Activated naive CD4-positive, alpha-beta T cell treated with anti-CD3 and anti-CD28 coated beads for 36 hours (primary cell): Measurements from ENCODE around the gene ADARB1. TPM values are rescaled to one million over a fixed set of nuclear protein-coding genes. Genes with fewer than 3 reads are reported as not detected.

Source experiments
- CTCF ChIA-PET: fragments of 350-600 bp; sonication (Branson Sonifier 250); formaldehyde crosslinking; loops from one replicate; lab custom pipeline; 2021; ENCODE audit warnings: antibody characterized with exemption; lab: Charles Lee
- DNase-seq: peaks from one replicate; pipeline ENCODE4 v3.0.0-alpha.2; 2020
- H3K27ac Mint-ChIP-seq: one replicate; pipeline ENCODE4 v1.8.0; 2021; ENCODE audit warnings: mild to moderate bottlenecking, mixed read lengths
- H3K27me3 Mint-ChIP-seq: one replicate; pipeline ENCODE4 v1.8.0; 2021; ENCODE audit warnings: low read depth, mixed read lengths
- H3K36me3 Mint-ChIP-seq: one replicate; pipeline ENCODE4 v1.8.0; 2021; ENCODE audit warnings: low read depth, mixed read lengths
- H3K4me1 Mint-ChIP-seq: one replicate; pipeline ENCODE4 v1.8.0; 2021; ENCODE audit warnings: low read depth, mixed read lengths
- H3K4me3 Mint-ChIP-seq: one replicate; pipeline ENCODE4 v1.8.0; 2021; ENCODE audit warnings: mild to moderate bottlenecking, moderate library complexity, mixed read lengths
- H3K9me3 Mint-ChIP-seq: one replicate; pipeline ENCODE4 v1.8.0; 2021; ENCODE audit warnings: mixed read lengths
- intact Hi-C: fragments of 100-400 bp; cut with micrococcal nuclease; formaldehyde crosslinking; loops from one replicate; pipeline ENCODE4 v1.15.1; 2023
- total RNA-seq, 2 experiments: library from RNA; stranded (reverse); gene quantifications; one replicate each; pipeline ENCODE4 v1.2.3, GENCODE V29; 2021

The ADARB1 gene
- total RNA-seq, 2 experiments from 2014 or later: 30.1 to 33.3 TPM

DNA sequence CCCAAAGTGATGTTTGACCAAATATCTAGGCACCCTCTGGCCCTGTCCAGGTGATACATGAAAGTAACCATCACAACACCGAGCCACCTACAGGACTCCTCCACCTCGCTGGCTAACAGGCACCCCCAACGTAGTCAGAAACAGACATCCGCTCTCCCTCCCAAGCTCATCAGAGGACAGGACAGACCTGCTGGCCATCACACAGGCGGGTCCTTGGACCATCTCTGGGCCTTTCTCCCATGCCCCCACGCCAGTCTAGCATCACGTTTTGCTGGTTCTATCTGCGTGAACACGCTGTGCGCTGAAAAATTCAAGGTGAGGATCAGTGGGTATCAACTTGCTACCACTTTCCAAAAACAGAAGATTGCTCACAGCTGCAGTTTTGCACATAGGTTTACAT lies 21.4 kb upstream of the ADARB1 start:
- Mint-ChIP-seq H3K9me3 (peaks cover 2% of the 10 kb centered on the region), H3K4me1 (no peaks in the 10 kb centered on the region), H3K27ac (no peak overlapping the region), H3K4me3 (no peak overlapping the region), H3K27me3 (peaks cover 9% of the 10 kb centered on the region), H3K36me3 (no peaks in the 10 kb centered on the region)
- intact Hi-C loops: no loop called here
- CTCF ChIA-PET: interaction anchor here (1.1 kb wide), 1 partner anchor 75 kb away, joined by 3 read pairs; no protein-coding TSS in a partner anchor
- DNase-seq: no peak

DNA sequence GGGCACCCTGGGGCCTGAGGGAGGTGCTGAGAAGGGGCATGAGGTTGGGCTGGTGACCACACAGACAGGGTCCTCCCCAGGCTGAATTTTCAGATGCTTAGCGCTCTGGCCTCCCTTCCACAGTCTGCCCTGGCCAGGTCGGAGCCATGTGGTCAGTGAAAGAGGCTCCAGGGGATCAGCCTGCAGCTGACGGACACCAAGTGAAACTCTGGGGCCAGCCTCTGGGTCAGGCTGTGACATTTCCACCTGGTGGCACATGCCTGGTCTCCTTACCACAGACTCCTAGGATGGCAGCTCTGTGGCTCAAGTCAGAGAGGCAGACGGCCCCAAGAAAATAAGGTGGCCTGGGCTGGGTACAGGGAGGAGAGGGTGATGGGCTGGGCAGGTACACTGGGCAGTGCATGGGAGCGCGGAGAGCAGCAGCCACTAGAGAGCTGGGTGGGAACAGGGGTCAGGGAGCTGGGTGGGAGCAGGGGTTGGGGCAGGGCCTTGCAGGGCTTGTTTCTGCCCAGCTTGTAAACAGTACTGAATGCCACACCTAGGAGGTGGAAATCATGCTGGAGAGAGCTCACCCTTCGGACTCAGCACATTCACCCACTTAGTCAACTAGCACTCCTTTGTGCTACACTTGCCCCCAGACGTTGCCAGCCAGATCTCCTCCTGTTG lies 20.7 kb upstream of the ADARB1 start:
- Mint-ChIP-seq H3K9me3 (no peaks in the 10 kb centered on the region), H3K36me3 (no peaks in the 10 kb centered on the region), H3K27me3 (peaks cover 9% of the 10 kb centered on the region), H3K27ac (no peak overlapping the region), H3K4me3 (no peak overlapping the region), H3K4me1 (no peaks in the 10 kb centered on the region)
- no peak for DNase-seq
- CTCF ChIA-PET: interaction anchor here (1.1 kb wide), 1 partner anchor 75 kb away, joined by 3 read pairs; no protein-coding TSS in a partner anchor
- intact Hi-C loops: no loop called here

DNA sequence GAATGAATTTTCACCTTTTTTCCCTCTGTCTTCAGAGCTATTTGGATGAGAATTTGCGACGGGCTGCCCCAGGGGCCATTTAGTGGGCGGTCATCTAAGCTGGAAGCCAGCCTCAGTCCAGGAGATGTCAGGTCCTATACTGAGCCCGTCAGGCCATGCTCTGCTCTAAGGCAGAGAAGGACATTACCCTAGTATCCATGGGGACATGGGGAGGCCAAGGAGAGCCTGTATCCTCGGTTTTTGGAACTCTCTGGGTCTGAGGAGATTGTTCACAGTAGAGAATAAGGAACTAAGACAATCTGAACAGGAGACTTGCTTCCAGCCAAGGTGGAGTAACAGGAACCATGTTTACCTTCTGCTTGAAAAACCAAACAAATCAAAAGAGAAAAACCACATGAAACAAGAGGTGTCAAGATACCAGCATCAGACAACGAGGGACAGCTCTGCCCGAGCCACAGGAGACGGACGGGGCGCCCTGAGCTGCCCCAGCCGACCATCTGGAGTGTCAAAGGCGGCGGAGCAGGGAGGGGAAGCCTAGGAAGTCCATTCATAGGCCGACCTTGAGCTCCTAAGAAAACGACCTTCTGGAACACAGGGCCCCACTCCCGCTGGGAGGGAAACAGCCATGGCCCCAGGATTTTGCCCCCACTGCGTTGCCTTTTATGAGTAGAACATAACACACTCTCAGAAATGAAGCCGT lies 20.0 kb upstream of the ADARB1 start:
- H3K27ac Mint-ChIP-seq: no peak overlapping the region
- DNase-seq: no peak
- H3K27me3 Mint-ChIP-seq: peaks cover 9% of the 10 kb centered on the region
- intact Hi-C loops: no loop called here
- no peaks in the 10 kb centered on the region for H3K36me3 Mint-ChIP-seq
- no peak overlapping the region for H3K4me3 Mint-ChIP-seq
- H3K9me3 Mint-ChIP-seq: no peaks in the 10 kb centered on the region
- CTCF ChIA-PET: interaction anchor here (1.1 kb wide), 1 partner anchor 74 kb away, joined by 3 read pairs; no protein-coding TSS in a partner anchor
- H3K4me1 Mint-ChIP-seq: no peaks in the 10 kb centered on the region

DNA sequence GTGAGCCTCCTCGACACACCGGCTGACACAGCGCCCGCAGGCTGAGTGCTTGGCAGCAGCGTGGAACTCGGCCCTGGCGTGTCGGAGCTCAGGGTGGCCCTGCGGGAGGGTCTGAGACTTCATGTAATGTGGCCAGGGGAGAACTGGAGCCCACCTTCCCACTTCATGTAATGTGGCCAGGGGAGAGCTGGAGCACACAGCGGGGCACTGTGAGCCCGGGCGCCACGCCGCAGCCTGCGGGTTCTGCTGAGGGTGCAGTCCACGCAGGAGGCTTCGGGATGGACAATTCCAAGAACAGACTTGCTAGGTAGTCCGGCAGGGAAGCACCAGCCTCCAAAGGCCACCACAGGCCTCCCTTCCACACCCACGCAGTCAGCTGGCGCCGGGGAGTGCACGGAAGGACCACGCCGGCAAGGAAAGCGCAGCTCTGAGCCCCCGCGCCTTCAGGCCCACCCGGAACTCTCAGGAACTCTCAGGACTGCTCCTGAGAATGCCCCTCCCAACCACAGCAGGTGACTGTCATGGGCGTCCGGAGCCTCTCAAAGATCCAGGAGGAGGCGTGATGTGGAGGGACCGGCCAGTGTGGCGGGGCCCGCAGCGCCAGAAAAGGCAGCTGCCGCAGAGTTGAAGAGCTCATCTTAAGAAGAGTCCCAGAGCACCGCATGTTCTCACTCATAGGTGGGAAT lies 19.3 kb upstream of the ADARB1 start:
- Mint-ChIP-seq H3K27ac (no peak overlapping the region), H3K4me3 (no peak overlapping the region), H3K4me1 (no peaks in the 10 kb centered on the region), H3K27me3 (peaks cover 9% of the 10 kb centered on the region), H3K36me3 (no peaks in the 10 kb centered on the region), H3K9me3 (no peaks in the 10 kb centered on the region)
- intact Hi-C loops: no loop called here
- CTCF ChIA-PET: no interaction called here
- no peak for DNase-seq

DNA sequence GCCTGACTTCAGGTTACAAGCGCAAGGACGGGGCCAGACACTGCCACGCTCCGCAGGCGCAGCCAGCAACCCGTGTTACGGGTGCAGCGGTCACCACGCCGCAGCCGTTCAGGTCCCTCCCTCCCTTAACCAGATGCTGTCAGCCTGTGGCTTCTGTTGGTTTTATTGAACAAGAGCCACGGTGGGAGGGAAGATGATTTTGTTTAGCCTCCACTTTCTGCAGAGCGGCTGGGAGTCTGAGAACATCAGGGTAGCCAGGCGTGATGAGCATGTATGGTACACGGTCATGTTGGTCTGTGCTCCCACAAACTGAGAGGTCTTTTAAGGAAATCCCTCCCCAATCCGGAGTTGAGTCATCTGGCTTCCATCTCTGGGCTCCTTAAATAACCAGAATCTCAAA lies 18.5 kb upstream of the ADARB1 start:
- H3K27me3 Mint-ChIP-seq: peaks cover 9% of the 10 kb centered on the region
- no peaks in the 10 kb centered on the region for H3K4me1 Mint-ChIP-seq
- DNase-seq: no peak
- no peak overlapping the region for H3K4me3 Mint-ChIP-seq
- H3K36me3 Mint-ChIP-seq: no peaks in the 10 kb centered on the region
- CTCF ChIA-PET: no interaction called here
- no peak overlapping the region for H3K27ac Mint-ChIP-seq
- no peaks in the 10 kb centered on the region for H3K9me3 Mint-ChIP-seq
- intact Hi-C loops: no loop called here

DNA sequence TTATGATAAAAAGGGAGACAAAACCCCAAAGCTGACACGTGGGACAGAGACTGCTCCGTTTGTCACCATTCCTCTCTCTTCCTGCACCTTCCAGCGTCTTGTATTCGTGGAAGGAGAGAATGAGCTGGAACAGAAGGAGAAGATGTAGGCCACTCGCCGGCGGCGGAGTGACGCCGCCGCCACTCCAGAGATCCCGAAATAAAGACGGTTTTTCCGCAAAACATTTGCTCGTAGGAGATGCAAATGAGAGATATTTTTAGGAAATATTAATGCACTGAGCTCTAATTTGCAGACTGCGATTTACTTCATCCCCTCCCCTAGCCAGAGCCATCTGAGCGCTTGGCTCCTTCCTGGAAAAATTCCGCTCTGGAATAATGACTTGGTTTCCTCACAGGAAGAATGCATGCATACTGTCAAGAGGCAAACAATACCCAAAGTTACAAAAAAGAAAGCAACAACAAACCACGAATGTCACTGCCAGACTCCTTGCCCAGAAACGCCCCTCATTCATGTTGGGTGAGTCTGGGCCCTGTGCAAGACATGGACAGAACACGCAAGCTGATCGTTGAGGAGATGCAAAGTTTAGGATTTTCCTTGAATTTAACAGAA lies 18.0 kb upstream of the ADARB1 start:
- no peaks in the 10 kb centered on the region for H3K36me3 Mint-ChIP-seq
- H3K9me3 Mint-ChIP-seq: no peaks in the 10 kb centered on the region
- H3K27me3 Mint-ChIP-seq: peaks cover 8% of the 10 kb centered on the region
- H3K27ac Mint-ChIP-seq: no peak overlapping the region
- no peak overlapping the region for H3K4me3 Mint-ChIP-seq
- CTCF ChIA-PET: no interaction called here
- intact Hi-C loops: no loop called here
- no peak for DNase-seq
- no peaks in the 10 kb centered on the region for H3K4me1 Mint-ChIP-seq

DNA sequence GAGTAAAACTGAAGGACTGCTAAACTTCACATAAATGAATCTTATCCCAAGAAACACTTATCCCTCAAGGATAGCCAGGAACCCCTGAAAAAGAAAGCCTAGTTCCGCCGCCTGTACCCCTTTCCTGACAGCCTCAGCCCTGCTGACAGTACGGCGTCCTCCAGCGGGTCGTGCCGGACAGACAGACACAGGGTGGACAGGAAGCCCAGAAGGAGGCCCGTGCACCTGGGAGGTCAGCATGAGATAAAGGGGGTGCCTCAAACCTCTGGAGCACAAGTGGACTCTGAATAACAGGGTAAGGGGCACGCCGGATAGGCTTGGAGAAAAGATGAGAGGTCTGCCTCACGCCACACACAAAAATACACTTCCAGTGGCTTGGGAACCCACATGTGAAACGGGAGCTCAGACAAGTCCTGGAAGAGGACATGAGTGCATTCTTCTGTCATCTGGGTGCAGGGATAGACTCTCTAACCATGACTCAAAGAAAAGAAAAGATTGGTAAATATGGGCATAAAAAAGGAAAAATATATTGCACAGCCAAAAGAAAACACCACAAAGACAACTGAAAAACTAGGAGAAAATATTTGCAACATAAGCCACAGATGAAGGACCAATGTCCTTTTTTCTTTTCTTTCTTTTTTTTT lies 17.3 kb upstream of the ADARB1 start:
- Mint-ChIP-seq H3K4me3 (no peak overlapping the region), H3K27ac (no peak overlapping the region), H3K36me3 (no peaks in the 10 kb centered on the region), H3K9me3 (no peaks in the 10 kb centered on the region), H3K27me3 (peaks cover 7% of the 10 kb centered on the region), H3K4me1 (no peaks in the 10 kb centered on the region)
- DNase-seq: no peak
- intact Hi-C loops: no loop called here
- CTCF ChIA-PET: interaction anchor here (1.7 kb wide), 1 partner anchor 109 kb away, joined by 5 read pairs; no protein-coding TSS in a partner anchor

DNA sequence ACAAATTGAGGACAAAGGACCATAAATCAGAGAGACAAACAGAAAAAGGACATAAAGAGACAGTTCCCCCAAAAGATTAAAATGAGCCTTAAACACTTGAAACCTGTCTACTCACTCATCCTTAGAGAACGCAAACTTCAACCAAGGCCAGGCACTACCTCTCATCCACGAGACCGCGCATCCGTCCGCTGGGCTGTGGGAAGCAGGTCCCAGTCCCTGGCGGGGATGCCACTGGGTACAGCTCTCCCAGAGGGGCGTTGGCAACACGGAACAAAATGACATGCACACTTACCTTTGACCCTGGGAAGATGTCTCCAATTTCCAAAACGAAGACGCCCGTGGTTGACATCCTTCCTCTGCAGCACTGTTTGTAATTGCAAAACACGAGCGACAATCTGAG lies 16.5 kb upstream of the ADARB1 start:
- H3K27ac Mint-ChIP-seq: no peak overlapping the region
- H3K4me3 Mint-ChIP-seq: no peak overlapping the region
- H3K9me3 Mint-ChIP-seq: no peaks in the 10 kb centered on the region
- CTCF ChIA-PET: interaction anchor here (1.7 kb wide), 1 partner anchor 110 kb away, joined by 5 read pairs; no protein-coding TSS in a partner anchor
- intact Hi-C loops: no loop called here
- no peaks in the 10 kb centered on the region for H3K36me3 Mint-ChIP-seq
- H3K4me1 Mint-ChIP-seq: no peaks in the 10 kb centered on the region
- peaks cover 7% of the 10 kb centered on the region for H3K27me3 Mint-ChIP-seq
- no peak for DNase-seq

DNA sequence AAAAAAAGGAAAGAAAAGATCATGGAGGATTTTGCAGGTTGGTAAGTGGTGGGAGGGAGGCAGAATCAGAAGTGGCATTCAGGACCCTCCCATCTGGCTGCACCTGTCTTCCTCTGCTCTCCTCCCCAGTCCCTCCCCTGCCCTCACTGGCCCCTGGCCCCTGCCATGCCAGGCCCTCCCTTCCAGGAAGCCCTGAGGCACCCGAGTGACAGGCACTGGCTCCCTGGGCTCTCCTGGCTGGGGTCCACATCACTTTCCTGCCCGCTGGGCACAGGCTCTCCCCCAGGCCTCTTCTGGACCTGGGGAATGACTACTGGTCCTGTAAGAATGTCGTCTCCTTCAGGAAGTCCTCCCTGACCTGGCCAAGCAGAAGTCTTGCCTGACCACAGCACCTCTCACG lies 15.3 kb upstream of the ADARB1 start:
- DNase-seq: no peak
- H3K36me3 Mint-ChIP-seq: no peaks in the 10 kb centered on the region
- H3K27me3 Mint-ChIP-seq: peaks cover 6% of the 10 kb centered on the region
- H3K27ac Mint-ChIP-seq: no peak overlapping the region
- H3K4me3 Mint-ChIP-seq: no peak overlapping the region
- CTCF ChIA-PET: no interaction called here
- no peaks in the 10 kb centered on the region for H3K4me1 Mint-ChIP-seq
- intact Hi-C loops: no loop called here
- no peaks in the 10 kb centered on the region for H3K9me3 Mint-ChIP-seq

DNA sequence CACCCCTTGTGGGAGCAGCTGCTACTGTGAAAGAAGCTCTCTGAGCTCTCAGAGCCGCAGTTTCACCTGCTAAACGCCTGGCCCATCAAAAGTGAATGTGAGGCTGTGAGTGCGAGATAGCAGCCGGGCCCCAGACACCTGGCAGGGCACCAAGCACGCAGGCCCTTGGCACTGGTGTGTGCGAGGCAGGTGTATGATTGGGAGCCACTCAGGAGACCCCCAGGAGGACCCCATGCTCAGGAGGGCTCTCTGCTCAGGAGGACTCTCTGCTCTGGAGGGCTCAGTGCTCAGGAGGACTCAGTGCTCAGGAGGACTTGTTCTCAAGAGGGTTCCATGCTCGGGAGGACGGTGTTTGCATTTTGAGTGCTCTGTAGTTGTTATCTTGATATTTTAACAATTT lies 14.3 kb upstream of the ADARB1 start:
- intact Hi-C loops: no loop called here
- H3K9me3 Mint-ChIP-seq: no peaks in the 10 kb centered on the region
- no peaks in the 10 kb centered on the region for H3K36me3 Mint-ChIP-seq
- no peak for DNase-seq
- H3K4me3 Mint-ChIP-seq: no peak overlapping the region
- no peaks in the 10 kb centered on the region for H3K4me1 Mint-ChIP-seq
- H3K27ac Mint-ChIP-seq: no peak overlapping the region
- H3K27me3 Mint-ChIP-seq: peaks cover 3% of the 10 kb centered on the region
- CTCF ChIA-PET: interaction anchor here (0.5 kb wide), 1 partner anchor 80 kb away, joined by 3 read pairs; no protein-coding TSS in a partner anchor

DNA sequence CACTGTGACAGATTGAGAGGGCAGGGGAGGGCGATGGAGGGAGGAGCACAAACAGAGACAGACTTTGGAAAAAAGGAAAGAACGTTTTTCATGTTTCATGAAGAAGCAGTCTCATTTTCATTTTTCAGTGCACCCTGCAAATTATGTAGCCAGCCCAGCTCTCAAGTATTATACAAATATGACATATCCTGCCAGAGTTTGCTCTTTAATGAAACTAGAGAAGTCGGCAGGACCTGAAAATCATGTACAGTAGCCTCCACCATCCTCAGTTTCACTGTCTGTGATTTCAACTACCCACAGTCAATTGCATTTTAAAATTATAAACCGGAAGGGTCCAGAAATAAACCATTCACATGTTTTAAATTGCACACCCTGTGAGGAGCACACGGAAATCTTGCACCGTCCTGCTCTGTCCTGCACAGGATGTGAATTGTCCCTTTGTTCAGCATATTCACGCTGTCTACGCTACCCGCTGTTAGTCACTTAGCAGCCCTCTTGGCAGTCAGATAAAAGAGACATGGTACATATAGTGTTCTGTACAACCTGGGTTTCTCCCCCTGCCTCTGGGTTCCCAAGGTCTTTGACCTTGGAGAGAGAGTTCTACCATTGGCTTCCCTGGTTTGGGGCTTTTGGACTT lies 13.6 kb upstream of the ADARB1 start:
- CTCF ChIA-PET: interaction anchor here (1.4 kb wide), 1 partner anchor 111 kb away, joined by 3 read pairs; no protein-coding TSS in a partner anchor
- Mint-ChIP-seq H3K4me1 (no peaks in the 10 kb centered on the region), H3K9me3 (no peaks in the 10 kb centered on the region), H3K36me3 (no peaks in the 10 kb centered on the region), H3K4me3 (no peak overlapping the region), H3K27ac (no peak overlapping the region), H3K27me3 (peaks cover 3% of the 10 kb centered on the region)
- DNase-seq: no peak
- intact Hi-C loops: no loop called here
